GM12864 (cell line): ENCODE measurements around the gene PIN1.

Source experiments
- DNase-seq: peaks from one replicate; pipeline ENCODE4 v3.0.0-alpha.2; 2011; ENCODE audit warnings: low read depth
- H3K4me3 ChIP-seq: 2 replicates; pipeline ENCODE4 v1.5.1; 2011; ENCODE audit warnings: mild to moderate bottlenecking, low read depth, low read length, control low read depth
- TF ChIP-seq, protein P1 (sequence below): IDR thresholded peaks from 2 replicates; pipeline ENCODE4 v1.5.1; 2011; ENCODE audit warnings: low read depth, mild to moderate bottlenecking, moderate library complexity, low read length, control low read depth, inconsistent platforms; ENCODE audit errors: missing control alignments

The PIN1 gene

GRCh38 chr19:9801976-9802375 lies 33.1 kb upstream of the PIN1 start:
- H3K4me3 ChIP-seq, result no peak overlapping the region
- TF ChIP-seq, protein P1, sequence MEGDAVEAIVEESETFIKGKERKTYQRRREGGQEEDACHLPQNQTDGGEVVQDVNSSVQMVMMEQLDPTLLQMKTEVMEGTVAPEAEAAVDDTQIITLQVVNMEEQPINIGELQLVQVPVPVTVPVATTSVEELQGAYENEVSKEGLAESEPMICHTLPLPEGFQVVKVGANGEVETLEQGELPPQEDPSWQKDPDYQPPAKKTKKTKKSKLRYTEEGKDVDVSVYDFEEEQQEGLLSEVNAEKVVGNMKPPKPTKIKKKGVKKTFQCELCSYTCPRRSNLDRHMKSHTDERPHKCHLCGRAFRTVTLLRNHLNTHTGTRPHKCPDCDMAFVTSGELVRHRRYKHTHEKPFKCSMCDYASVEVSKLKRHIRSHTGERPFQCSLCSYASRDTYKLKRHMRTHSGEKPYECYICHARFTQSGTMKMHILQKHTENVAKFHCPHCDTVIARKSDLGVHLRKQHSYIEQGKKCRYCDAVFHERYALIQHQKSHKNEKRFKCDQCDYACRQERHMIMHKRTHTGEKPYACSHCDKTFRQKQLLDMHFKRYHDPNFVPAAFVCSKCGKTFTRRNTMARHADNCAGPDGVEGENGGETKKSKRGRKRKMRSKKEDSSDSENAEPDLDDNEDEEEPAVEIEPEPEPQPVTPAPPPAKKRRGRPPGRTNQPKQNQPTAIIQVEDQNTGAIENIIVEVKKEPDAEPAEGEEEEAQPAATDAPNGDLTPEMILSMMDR, result no peak
- no peak for DNase-seq

- no peak for DNase-seq
- H3K4me3 ChIP-seq, result no peak overlapping the region
- TF ChIP-seq, protein P1, result no peak
These were observed 28.3 kb upstream of the PIN1 start for GRCh38 chr19:9806803-9807202.

GRCh38 chr19:9808855-9809824 lies 26.0 kb upstream of the PIN1 start:
- TF ChIP-seq, protein P1, result no peak
- no peak for DNase-seq
- H3K4me3 ChIP-seq, result no peak overlapping the region

GRCh38 chr19:9811139-9811538 lies 24.0 kb upstream of the PIN1 start:
- TF ChIP-seq, protein P1, result no peak
- no peak for DNase-seq
- no peak overlapping the region for H3K4me3 ChIP-seq

DNA sequence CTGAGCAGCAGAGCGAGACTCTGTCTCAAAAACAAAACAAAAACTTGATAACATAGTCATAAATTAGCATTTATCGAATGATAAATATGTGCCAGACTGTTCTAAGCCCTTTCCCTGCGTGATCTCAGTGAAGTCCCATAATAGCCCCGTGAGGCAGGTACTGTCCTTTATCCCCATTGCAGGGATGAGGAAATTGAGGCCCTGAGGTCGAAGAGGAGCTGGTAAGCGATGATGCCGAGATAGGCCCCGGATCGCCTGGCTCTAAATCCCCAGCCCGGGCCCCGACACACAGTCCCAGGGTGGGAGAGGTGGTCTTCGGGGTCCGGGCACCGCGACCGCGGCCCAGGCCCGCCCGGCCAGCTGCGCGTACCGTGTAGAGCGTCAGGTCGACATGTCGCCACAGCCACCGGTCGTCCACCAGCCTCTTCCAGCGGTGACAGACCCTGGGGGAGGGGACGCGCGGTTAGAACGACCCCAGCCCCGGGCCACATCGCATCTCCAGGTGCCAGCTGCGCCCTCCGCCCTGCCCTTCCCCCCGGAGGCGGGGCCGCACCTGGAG lies 16.9 kb upstream of the PIN1 start:
- DNase-seq, result no peak
- H3K4me3 ChIP-seq, result peak overlapping the region; percentile 99
- TF ChIP-seq, protein P1, result no peak

- H3K4me3 ChIP-seq, result peak within 1 kb of the TSS; percentile 99
- peak; percentile 96 for DNase-seq
- TF ChIP-seq, protein P1, result no peak
These were observed 16.2 kb upstream of the PIN1 start, which contains the start of gene FBXL12 for GRCh38 chr19:9818734-9819595. Gene FBXL12, minus strand, starts transcription at chr19:9819079. Its CDS starts 266 bp downstream, at chr19:9818813.
